GM10266 (cell line): Measurements from ENCODE around the gene PHF3.

ENCODE experiments used
- DNase-seq: peaks from one replicate; pipeline ENCODE4 v3.0.0; 2012; ENCODE audit errors: extremely low spot score
- TF ChIP-seq, protein P1 (sequence below): IDR thresholded peaks from 2 replicates; pipeline ENCODE4 v1.5.1; 2012; ENCODE audit warnings: mild to moderate bottlenecking, low read depth; ENCODE audit not compliant: control insufficient read depth, insufficient read depth; ENCODE audit errors: missing control alignments

Gene PHF3

DNA sequence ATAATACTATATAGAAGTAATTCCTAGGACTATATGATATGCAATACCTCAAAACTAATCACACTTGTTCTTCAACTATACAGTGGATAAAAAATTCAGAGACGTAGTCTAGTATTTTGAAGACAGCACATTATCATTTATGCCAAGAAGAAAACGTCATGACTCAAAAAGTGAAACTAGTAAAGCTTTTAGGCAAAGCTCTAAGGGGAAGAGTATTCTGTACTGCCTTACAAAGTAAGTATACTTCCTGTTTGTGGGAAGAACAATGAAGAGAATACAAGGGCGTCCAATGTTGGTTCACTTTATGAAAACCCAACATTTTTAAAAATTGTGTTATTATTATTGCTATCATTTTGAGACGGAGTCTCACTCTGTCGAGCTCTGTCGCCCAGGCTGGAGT is 35.5 kb upstream of the PHF3 start:
- no peak for DNase-seq
- TF ChIP-seq, protein P1, sequence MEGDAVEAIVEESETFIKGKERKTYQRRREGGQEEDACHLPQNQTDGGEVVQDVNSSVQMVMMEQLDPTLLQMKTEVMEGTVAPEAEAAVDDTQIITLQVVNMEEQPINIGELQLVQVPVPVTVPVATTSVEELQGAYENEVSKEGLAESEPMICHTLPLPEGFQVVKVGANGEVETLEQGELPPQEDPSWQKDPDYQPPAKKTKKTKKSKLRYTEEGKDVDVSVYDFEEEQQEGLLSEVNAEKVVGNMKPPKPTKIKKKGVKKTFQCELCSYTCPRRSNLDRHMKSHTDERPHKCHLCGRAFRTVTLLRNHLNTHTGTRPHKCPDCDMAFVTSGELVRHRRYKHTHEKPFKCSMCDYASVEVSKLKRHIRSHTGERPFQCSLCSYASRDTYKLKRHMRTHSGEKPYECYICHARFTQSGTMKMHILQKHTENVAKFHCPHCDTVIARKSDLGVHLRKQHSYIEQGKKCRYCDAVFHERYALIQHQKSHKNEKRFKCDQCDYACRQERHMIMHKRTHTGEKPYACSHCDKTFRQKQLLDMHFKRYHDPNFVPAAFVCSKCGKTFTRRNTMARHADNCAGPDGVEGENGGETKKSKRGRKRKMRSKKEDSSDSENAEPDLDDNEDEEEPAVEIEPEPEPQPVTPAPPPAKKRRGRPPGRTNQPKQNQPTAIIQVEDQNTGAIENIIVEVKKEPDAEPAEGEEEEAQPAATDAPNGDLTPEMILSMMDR: no peak

DNA sequence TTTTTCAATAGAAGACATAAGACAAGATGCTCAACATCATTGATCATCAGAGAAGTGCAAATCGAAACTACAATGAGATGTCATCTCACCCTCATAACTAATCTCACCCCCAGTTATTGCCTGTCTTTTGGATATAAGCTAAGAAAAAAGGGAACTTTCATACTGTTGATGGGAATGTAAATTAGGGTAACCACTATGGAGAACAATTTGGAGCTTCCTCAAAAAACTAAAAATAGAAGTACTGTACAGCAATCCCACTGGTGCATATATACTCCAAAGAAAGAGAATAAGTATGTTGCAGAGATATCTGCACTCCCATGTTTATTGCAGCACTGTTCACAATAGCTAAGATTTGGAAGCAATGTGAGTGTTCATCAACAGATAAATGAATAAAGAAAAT is 26.4 kb upstream of the PHF3 start:
- DNase-seq: no peak
- TF ChIP-seq, protein P1: no peak

DNA sequence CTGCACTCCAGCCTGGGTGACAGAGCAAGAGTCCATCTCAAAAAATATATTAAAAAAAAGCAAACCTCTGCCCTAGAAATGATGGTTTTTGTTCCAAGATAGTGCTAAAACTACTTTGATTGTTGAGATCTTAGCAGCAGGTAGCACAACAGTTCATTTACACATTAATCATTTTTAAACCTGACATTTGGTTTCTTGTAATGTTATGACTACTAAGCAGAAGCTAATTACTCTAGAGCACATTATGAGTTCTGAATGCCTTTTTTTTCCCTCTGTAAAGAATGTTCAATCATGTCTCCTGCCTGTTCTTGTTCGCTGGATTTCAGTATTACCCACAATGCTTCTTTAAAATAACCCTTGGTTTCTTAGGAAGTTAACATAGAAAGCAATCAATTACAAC is 24.7 kb upstream of the PHF3 start:
- no peak for DNase-seq
- TF ChIP-seq, protein P1: no peak

DNA sequence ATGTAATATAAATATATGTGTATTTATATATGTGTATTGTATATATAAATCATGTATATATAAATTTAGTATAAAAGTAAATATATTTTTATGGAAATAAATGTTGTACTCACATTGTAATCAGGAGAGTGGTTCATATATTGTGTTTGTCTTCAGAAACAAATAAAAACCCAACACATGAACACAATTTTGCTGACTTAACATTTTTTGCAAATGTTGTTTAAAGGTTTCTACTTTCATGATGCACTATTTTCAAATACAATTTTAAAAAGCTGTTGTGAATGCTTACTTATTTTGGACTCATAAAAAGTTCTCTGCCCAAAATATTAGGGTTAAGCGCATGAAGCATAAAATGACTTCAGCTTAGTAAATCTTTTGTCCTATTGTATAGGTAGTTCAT is 24.0 kb upstream of the PHF3 start:
- no peak for DNase-seq
- TF ChIP-seq, protein P1: no peak

DNA sequence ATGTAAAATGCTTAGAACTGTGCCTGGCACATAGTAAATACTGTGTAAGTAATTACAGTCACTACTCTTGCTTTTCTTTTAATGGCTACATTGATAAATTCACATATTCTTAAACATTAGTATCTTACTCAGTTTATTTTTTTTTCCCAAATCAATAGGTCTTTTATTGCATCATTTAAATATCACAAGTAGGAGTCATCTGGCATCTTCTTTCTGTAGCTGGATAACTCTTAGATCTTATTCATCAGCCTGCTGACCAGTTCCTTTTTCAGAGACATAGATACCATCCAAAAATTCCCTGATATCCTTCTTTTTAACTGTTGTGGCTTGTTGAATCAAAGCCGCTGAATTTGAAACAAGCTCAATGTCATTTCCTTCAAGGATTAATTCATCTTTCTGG is 20.0 kb upstream of the PHF3 start:
- TF ChIP-seq, protein P1: no peak
- DNase-seq: no peak

- TF ChIP-seq, protein P1: no peak
Measured at GRCh38 chr6:63624091-63624490, 11.5 kb upstream of the PHF3 start.

GRCh38 chr6:63630466-63630865 is 5.1 kb upstream of the PHF3 start:
- TF ChIP-seq, protein P1: no peak
- DNase-seq: no peak

More at GRCh38 chr6:63624091-63624490, 11.5 kb upstream of the PHF3 start:
- DNase-seq: no peak
